HS-27A (cell line): Measurements from ENCODE around the gene PDGFC.
"Not testable (repeated sequence)": the region's sequence is repeated elsewhere in the genome, so short reads cannot be mapped to it uniquely, and the experiment has no call there.

Experiments used
- DNase-seq: peaks from one replicate; pipeline ENCODE4 v3.0.0-alpha.2; 2012; ENCODE audit warnings: low read depth, missing footprints

Gene PDGFC

DNA sequence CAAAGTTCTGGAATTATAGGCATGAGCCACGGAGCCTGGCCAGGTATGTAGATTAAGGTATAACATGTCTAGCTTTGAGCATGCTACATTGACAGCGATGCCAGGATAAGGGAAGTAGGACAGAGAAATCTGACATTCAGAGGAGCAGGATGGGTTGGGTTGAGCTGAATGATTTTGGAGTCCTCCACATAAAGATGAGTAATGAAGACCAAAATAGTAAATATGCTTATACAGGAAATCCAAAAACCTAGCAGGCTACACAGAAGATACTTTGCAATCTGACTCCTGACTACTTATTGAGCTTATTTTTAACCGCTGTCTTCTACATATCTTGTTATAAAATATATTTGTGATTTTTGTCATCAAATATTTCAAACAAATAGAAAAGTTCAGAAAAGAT is 69.7 kb downstream of the PDGFC start:
- DNase-seq: no peak

DNA sequence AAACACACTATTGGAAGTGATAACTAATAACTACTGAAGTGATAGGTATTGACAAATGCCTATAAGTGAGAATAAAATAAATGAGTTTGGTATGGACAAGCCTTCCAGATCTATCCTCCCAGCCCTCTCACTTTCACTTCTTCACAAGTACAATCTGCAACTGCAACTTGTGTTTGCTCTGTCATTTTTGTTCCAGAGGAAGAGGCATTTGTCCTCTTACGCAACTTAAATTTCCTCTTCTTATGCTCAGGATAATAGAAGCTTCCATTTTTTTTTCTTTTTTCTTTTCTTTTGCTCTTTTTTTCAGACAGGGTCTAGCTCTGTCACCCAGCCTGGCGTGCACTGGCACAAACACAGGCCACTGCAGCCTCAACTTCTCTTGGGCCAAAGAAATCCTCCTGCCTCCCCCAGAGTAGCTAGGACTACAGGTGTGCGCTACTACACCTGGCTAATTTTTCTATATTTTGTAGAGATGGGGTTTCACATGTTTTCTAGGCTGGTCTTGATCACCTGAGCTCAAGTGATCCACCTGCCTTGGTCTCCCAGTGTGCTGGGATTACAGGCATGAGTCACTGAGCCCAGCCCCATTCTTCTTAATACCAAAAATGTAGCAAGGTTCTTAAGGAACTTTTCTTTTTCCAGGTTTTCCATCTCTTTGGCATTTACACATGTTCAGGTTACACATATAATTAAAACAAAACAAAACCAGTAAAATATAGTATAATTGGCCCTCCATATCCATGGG is 73.1 kb downstream of the PDGFC start:
- no peak for DNase-seq

DNA sequence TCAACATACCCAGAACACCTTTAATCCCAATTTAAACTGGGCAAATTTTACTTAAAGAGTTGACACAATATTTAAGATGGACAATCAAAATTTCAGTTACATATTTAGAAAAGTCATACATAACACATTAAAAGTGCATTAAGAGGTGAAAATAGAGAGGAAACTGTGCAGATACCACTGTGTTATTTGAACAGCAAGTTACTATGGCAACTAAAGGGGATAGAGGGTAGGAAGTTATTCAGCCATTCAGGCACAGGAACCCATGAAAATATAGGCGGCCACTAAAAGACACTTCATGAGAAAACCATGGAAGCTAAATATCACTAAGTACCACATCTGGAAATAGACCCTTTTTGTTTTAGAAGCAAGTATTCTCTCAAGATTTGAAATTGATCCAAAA is 75.1 kb downstream of the PDGFC start:
- DNase-seq: no peak

DNA sequence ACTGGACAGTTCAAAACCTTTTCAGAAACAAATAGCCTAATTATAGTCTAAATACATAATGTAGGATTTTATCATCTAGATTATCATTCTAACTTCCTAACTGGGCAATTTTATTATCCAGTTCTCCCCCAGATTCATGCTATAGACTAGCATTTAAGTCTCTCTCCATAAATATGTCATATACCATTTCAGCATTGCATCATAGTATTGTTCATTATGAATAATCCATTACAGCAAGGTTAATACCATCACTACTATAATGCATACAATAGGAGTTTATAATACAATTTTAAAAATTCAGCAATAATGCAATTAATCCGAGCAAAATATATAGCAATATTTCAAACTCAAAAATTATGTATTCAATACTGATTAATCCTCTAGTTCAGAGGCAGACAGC is 77.4 kb downstream of the PDGFC start:
- no peak for DNase-seq

DNA sequence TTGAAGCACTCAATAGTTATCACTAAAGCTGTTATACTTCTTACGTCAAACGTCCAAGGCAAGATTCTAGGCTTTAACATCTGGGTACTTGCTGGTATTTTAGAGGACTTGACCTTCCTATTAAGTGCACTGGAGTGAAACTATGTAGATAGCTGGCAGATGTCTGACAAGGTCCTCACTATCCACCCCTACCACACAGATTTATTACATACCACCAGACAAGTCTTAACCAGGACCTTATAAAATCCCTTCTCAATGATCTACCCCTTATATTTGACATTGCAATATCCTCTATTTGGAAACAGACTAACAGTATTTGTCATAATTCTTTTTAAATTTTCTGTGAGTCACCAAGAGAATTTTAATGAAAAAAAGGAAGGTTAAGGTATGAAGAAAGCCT is 78.8 kb downstream of the PDGFC start:
- DNase-seq: no peak

DNA sequence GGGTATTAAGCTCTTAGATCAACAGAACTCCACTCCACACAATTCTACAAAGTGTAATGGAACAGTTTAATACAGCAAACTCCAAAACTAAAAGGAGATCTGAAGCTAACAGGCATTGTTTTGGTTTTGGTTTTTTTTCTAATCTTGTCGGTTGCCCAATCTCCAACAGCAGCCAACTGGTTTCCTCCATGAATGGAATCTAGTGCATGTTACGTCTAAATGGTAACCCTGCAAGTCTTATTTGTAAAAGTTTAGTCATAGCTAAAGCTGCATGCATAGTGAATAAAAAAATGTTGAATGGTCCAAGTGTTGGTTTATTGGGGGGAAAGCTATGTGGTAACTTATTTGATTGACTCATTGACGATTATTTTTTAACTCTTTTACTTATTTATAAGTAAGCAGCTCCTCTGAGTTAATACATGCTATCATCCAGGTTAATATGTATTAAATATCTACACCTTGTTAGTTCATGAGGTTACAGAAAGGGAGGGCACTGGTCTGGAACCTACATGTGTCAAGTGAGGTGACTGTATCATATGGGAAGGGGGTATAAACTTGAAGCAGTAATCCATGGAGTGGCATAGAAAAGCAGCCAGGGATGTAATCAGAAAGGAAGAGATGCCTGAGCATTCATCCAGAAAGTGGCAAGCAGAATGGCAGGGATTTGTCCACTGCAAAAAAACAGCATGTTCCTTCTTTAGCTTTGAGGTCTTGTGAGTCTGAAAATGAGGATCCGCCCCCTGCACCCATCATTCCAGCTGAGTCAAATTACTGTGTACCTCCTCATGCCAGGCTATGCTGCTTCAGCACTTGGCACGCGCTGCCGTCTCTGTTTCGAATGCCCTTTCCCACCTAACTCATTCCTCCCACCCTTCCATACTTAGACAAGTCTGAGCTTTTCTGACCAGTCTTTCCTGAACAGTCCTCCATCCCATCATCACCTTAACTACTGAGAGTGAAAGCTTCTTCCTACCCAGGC is 81.7 kb downstream of the PDGFC start:
- peak; percentile 35 for DNase-seq

DNA sequence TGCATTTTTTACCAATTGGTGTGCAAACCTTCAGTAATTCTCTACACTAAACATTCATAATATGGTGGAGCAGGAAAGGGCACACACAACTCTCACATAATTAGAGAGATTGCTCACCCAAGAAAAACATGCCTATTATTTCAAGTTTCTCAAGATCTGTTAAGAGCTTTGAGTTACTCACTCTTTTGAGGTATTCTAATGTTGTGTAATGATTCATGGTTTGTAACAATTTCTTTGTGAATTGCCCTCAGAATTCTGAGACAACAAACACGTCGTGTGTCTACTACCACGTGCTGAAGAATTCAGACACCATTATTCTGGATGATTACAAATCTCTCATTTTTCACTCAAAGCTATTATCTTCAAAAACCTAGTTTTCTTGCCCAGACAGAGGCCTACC is 82.8 kb downstream of the PDGFC start:
- peak; percentile 42 for DNase-seq

DNA sequence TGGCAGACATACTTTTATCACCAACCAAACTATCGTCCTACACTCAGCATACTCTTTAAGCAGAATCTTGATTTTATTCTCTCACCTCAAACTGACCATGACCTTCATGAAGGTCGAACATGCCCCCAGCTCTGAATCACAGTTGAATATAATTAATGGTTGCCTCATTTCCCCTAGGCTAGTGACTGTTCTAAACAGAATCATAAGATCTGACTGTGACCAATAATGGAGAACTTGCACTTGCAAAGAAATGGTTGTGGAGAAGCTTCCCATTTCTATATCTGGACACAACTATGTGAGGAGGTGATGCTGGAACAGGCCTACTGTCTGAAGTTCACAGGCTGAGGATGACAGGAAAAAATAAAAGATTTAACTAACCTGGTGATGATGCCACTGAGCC is 85.1 kb downstream of the PDGFC start:
- DNase-seq: no peak

DNA sequence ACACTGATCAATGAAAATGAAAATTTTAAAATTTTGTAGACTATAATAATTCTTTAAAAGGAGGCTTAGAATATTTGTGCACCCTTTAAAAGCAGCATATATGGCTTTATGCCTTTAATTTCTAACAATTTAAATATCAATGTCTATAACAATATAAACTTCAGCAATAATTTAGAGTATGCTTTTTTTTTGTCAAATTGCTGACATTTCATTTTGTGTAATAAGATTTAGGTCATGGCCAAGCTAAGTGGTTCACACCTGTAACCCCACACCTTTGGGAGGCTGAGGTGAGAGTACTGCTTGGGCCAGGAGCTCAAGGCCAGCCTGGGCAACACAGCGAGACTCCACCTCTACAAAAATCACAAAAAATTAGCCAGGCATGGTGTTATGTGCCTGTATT is 86.2 kb downstream of the PDGFC start:
- no peak for DNase-seq

DNA sequence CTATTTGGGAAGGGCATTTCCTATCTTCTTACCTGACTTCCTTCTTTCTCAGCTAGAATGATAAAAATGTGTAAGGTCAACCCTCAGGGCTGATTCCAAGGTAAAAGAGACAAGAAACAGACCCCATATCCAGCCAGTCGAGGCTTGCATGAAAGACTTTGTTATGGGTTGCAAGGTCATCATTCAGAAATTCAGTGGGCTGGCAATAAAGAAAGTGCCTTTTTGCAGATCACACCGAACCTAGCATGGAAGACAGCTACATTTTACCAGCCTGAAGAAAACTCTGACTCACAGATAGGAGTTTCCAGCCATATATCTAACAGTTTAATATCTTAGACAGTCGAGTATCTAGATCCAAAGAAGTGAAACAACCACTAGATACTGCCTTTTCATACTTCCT is 87.4 kb downstream of the PDGFC start:
- no peak for DNase-seq

DNA sequence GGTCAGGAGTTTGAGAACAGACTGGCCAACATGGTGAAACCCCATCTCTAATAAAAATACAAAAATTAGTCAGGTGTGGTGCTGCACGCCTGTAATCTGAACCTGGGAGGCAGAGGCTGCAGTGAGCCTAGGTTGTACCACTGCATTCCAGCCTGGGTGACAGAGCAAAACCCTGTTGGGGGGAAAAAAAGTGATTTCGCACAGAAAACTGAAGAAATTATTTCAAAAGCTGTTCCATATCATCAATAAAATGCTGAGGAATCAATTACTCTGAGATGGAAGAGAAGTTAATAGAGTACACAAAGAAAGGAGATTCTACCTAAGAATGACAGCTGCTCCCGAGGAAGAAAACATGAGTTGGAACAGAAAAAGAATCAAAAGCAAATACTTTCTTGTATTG is 95.9 kb downstream of the PDGFC start:
- DNase-seq: no peak

DNA sequence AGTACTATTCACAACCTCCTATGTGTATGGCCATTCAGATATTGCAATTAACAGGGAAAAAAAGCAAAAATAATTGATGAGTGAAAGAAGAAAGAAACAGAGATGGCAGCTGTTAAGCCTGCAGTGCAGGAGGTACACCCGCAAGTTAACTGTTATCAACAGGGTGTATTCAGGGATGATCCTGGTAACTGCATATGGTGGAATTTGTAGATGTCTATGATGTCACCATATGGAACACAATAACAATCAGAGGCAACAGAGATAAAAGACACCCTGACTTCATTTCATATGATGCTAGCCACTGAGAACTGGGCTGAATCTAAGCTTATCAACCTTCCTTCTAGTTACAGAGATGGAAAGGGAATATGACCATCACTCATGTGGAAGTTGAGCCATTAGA is 96.5 kb downstream of the PDGFC start:
- no peak for DNase-seq

DNA sequence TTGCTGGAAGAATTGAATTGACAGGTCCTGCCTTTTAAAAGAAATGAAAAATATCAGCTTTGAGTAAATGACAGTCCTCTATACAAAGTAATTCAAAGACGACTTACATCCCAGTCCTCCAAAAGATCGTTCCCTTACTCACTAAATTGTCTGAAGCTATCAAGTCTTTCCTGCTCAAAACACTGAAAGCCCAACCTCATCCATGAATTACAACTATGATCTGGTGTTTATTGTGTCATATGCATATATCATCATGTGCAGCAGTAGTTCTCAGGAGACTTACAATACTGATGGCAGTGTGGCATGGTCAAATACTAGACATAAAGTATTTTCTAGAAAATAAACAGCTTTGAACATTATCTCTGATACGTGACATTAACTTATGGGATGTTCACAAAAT is 97.8 kb downstream of the PDGFC start:
- no peak for DNase-seq

DNA sequence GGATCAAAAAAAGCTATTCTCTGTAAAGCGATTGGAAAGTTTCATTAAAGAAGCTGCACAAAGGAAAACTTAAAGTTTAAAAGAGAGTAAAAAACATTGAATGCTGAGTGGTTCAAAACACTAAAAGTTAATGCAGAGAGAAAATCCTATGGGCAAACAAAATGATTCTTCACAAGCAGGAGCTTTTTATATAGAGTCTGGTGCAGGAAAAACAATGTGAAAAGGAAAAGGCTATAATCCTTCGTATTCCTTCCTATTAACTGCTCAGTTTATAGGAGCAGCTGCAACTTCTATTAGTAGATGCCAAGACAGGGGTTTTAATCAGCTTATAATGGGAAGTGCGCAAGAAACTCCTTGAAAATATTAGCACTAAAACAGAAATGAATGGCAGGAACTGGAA is 100.7 kb downstream of the PDGFC start:
- DNase-seq: no peak

DNA sequence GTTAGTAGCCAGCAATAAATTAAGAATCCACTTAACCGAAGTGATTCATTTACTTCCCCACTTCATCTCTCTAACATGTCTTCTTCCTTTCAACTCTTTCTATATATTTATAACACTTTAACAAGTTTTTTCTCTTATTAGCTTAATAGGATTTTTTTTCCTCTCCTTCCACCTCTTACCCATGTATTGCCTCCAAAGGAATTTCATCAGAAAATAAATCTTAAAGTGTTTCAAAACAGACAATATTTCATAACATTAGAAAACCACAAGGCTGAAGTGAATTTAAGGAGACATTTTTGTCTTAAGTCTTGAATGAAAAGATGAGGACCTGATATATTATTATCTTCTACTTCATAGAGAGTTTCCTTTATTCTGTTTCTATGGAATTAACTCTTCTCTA is 101.5 kb downstream of the PDGFC start:
- no peak for DNase-seq

DNA sequence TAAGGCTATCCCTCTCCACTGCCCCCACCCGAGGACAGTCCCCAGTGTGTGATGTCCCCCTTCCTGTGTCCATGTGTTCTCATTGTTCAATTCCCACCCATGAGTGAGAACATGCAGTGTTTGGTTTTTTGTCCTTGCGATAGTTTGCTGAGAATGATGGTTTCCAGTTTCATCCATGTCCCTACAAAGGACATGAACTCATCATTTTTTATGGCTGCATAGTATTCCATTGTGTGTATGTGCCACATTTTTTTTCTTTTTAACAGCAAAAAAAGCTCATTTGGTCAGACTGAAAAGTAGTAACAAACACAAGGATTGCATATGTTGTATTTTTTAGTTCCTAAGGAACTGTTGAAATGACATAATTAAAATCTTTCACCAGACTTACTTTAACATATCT is 105.5 kb downstream of the PDGFC start:
- not testable (repeated sequence) for DNase-seq

DNA sequence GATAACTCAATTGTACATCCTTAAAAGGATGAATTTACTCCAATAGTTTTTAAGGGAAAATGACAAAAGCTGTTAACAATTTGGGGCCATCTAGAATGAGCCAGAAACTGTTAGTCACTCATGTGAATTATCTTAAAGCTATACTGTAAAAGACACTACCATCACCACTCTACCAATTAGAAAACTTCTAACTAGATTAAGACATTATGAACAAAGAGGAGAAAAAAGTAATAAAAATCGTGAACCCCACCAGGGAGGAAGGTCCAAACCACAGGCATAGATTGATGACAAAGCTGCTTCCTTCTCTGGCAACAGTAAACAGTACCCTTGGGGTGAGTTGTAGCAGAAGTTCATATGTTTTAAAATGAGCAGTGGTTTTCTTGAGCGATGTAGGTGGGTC is 106.1 kb downstream of the PDGFC start:
- DNase-seq: no peak

DNA sequence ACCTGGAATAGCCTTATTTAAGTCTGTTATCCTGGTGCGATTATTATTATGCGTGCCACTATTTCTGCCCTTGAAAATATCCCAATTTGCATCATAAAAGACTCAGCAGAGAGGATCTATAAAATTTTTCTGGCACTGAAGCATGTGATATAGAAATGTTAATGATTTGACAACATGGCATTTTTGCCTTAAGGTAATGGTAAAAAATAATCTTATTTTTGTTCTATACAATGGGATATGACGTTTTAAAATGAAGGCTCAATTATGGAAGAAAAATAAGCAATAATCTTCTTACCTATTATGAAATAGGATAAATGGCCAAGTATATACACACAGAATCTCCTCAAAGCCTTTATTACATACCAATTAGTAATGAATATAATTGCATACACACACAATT is 113.5 kb downstream of the PDGFC start:
- DNase-seq: no peak

DNA sequence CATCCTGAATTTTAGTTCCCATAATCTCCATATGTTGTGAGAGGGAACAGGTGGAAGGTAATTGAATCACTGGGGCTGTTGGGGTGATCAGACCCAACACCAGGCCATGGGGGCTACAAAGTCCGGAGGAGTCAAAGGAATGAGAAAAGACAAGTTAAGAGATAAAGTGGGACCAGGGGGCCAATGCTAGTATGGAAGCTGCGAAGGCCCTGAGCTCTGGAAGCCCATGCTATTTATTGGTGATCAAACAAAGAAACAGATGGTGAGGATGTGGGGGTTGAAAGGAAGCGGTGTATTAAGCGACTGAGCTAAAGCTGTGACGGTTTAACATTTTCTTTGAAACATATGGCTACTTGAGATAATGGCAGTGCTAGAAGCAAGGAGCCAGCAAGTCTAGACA is 132.8 kb downstream of the PDGFC start:
- DNase-seq: no peak

DNA sequence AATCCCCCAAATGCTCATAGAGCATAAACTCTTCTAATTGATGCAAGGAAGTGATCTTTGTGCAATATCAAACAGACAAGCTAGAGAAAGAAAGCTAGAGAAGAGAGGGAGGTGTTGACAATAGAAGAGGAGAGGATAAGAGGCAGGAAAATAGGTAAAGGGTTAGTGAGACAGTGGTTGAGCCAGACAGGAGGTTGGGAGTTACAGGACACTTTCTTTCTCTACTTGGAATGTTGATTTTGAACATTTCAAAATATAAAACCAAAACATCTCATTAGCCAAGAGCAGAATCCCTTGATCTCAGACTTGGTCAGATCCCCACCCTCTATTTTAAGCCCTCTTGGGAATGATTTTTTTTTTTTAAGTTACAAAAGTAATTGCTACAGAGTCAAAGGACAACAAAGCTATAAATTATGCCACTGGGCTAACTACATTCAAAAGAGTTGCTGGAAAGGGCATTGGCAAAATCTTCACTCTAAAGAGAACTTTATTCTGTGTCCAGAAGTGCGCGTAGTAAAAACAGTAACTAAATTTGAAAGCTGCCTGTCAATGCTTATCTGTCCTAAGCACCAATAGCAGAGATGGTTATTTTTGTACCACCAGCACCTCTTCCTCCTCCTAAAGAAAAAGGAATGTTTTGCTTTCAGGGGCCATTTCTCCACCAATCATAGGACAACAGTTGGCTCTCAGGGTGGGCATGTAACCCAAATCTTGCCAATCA is 133.8 kb downstream of the PDGFC start:
- no peak for DNase-seq

DNA sequence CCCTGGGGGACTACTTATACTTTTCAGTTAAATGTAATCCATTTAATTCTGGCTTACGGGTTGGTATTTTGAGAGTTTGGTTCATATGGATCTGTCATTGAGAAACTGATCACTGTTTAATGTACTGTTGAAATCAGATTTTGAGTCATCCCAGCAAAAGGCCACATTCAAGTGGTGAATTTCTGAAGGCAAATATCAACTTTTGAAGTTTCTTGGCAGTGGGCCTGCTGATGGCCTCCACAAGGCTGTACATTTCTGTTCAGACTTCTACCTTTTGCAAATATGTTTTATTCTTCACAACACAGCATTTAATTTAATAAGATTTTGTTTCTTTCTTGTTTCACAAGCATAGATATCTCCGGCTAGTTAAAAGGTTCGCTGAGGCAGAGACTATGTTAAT is 138.7 kb downstream of the PDGFC start:
- DNase-seq: no peak

DNA sequence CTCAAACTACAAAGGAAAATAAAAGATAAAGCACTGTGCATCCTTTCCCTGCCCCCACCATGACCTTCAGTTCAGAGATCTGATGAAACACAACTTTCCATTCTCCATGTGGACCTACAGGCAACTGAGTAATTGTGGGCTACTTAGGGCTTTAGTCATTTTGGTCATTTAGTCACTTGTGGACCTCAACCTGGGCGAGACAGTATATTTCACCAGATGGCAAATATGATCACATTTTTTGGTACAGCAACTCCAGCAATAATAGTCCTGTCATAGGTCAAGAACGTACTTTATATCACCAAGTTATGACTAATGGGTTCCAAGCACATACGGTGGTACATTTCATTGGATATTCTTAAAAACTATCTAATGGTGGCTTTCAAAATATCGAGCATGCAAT is 141.2 kb downstream of the PDGFC start:
- DNase-seq: peak; percentile 91
